H1 (cell line): ENCODE results near the gene MCC. TPM values are rescaled to one million over a fixed set of nuclear protein-coding genes. Genes with fewer than 3 reads are reported as not detected.

ENCODE experiments used
- CTCF ChIA-PET: fragments of 300-600 bp; sonication (Branson Sonifier 250); formaldehyde crosslinking; loops from one replicate; lab custom pipeline; 2021; ENCODE audit not compliant: partially characterized antibody; lab: Charles Lee
- POLR2A ChIA-PET: fragments of 300-600 bp; sonication (Branson Sonifier 250); formaldehyde crosslinking; loops from one replicate; lab custom pipeline; 2021; ENCODE audit warnings: inconsistent platforms; ENCODE audit not compliant: partially characterized antibody; lab: Charles Lee
- DNase-seq, 2 experiments: peaks; one replicate each; pipeline versions ENCODE4 v3.0.0 to v3.0.0-alpha.2; 2010 to 2022; ENCODE audit warnings: low spot score in 2 of 2, low read depth in 1 of 2, mixed read lengths in 1 of 2
- FAIRE-seq: peaks from 2 replicates; lab custom pipeline; 2011; peaks lifted over from hg19 to GRCh38; lab: Jason Lieb, UNC
- H2AFZ ChIP-seq: 2 replicates; pipeline ENCODE4 v1.8.1; 2012; ENCODE audit warnings: low read length, inconsistent platforms
- H2AK5ac ChIP-seq: 2 replicates; pipeline ENCODE4 v1.6.1; 2013; ENCODE audit warnings: low read depth, low read length
- H2BK120ac ChIP-seq: replicated peaks from 2 replicates; pipeline ENCODE3; 2013; ENCODE audit warnings: low read depth, low read length, inconsistent platforms
- H2BK12ac ChIP-seq: 2 replicates; pipeline ENCODE4 v1.6.1; 2013; ENCODE audit warnings: low read depth, low read length
- H2BK15ac ChIP-seq: 2 replicates; pipeline ENCODE4 v1.6.1; 2013; ENCODE audit warnings: low read length
- H2BK20ac ChIP-seq: 2 replicates; pipeline ENCODE4 v1.6.1; 2013; ENCODE audit warnings: low read length
- H2BK5ac ChIP-seq: 2 replicates; pipeline ENCODE4 v1.6.1; 2013; ENCODE audit warnings: low read depth, low read length
- H3K14ac ChIP-seq: 2 replicates; pipeline ENCODE4 v1.6.1; 2013; ENCODE audit warnings: inconsistent platforms; ENCODE audit not compliant: insufficient read length
- H3K18ac ChIP-seq: 2 replicates; pipeline ENCODE4 v1.6.1; 2013; ENCODE audit warnings: low read length; ENCODE audit errors: extremely low read depth
- H3K23ac ChIP-seq: 2 replicates; pipeline ENCODE4 v1.6.1; 2013; ENCODE audit warnings: inconsistent platforms; ENCODE audit not compliant: insufficient read length
- H3K23me2 ChIP-seq: 2 replicates; pipeline ENCODE4 v1.6.1; 2013; ENCODE audit warnings: low read depth, low read length
- H3K27ac ChIP-seq: 2 replicates; pipeline ENCODE4 v1.6.1; 2011; ENCODE audit warnings: low read depth, low read length, inconsistent platforms
- H3K27me3 ChIP-seq, 4 experiments: replicated peaks in 1 of 4; 1 replicate in 1 of 4; 2 replicates in 3 of 4; pipeline versions ENCODE4 v1.6.1 to v1.8.1; 2011 to 2013; ENCODE audit warnings: low read length in 3 of 4, mild to moderate bottlenecking in 3 of 4, inconsistent platforms in 2 of 4, mixed read lengths in 2 of 4, moderate library complexity in 1 of 4; ENCODE audit not compliant: control insufficient read depth in 3 of 4, insufficient read depth in 3 of 4; ENCODE audit errors: extremely low read depth in 1 of 4
- H3K36me3 ChIP-seq, 4 experiments: 2 replicates each; pipeline versions ENCODE4 v1.6.1 to v1.8.1; 2011 to 2013; ENCODE audit warnings: mild to moderate bottlenecking in 4 of 4, low read length in 3 of 4, moderate library complexity in 2 of 4, control low read depth in 1 of 4, inconsistent platforms in 1 of 4; ENCODE audit not compliant: insufficient read depth in 4 of 4, control insufficient read depth in 2 of 4
- H3K4ac ChIP-seq: replicated peaks from 2 replicates; pipeline ENCODE3; 2013; ENCODE audit warnings: low read length, low read depth, mixed read lengths, inconsistent platforms; ENCODE audit not compliant: insufficient read length
- H3K4me1 ChIP-seq, 4 experiments: replicated peaks in 1 of 4; 1 replicate in 1 of 4; 2 replicates in 3 of 4; pipeline versions ENCODE4 v1.6.1 to v1.8.1; 2011 to 2013; ENCODE audit warnings: low read length in 3 of 4, inconsistent platforms in 2 of 4, mixed read lengths in 1 of 4; ENCODE audit not compliant: insufficient read depth in 4 of 4, control insufficient read depth in 3 of 4
- H3K4me2 ChIP-seq, 2 experiments: 2 replicates each; pipeline versions ENCODE4 v1.6.1 to v1.8.1; 2011 to 2013; ENCODE audit warnings: low read depth in 2 of 2, low read length in 2 of 2, control low read depth in 1 of 2, inconsistent platforms in 1 of 2, mild to moderate bottlenecking in 1 of 2; ENCODE audit not compliant: insufficient read depth in 1 of 2
- H3K4me3 ChIP-seq, 4 experiments: fragments of 200-600, 300-600 bp in 1 of 4; sonication (generic), shearing (Covaris generic), sonication (Bioruptor Twin) in 1 of 4; 2 replicates each; pipeline versions ENCODE4 v1.5.1 to v1.8.1; 2011 to 2016; ENCODE audit warnings: low read length in 4 of 4, low read depth in 3 of 4, control low read depth in 2 of 4, inconsistent platforms in 2 of 4, mild to moderate bottlenecking in 2 of 4, mixed read lengths in 1 of 4, moderate library complexity in 1 of 4; ENCODE audit not compliant: insufficient read depth in 2 of 4; ENCODE audit errors: extremely low read depth in 1 of 4
- H3K56ac ChIP-seq: replicated peaks from 2 replicates; pipeline ENCODE3; 2013; ENCODE audit warnings: low read depth, mild to moderate bottlenecking, mixed read lengths, low read length, inconsistent platforms; ENCODE audit not compliant: insufficient read length
- H3K79me1 ChIP-seq: 2 replicates; pipeline ENCODE4 v1.6.1; 2013; ENCODE audit warnings: low read depth, low read length, control low read depth
- H3K79me2 ChIP-seq, 2 experiments: 2 replicates each; pipeline versions ENCODE4 v1.6.1 to v1.8.1; 2012 to 2013; ENCODE audit warnings: low read length in 2 of 2, mild to moderate bottlenecking in 2 of 2, inconsistent platforms in 1 of 2; ENCODE audit not compliant: insufficient read depth in 2 of 2, control insufficient read depth in 1 of 2
- H3K9ac ChIP-seq, 4 experiments: replicated peaks in 1 of 4; 1 replicate in 1 of 4; 2 replicates in 3 of 4; pipeline versions ENCODE4 v1.6.1 to v1.8.1; 2011 to 2013; ENCODE audit warnings: low read depth in 3 of 4, low read length in 3 of 4, control low read depth in 2 of 4, mild to moderate bottlenecking in 2 of 4, moderate library complexity in 2 of 4, inconsistent platforms in 1 of 4; ENCODE audit errors: extremely low read depth in 1 of 4
- H3K9me3 ChIP-seq, 2 experiments: 2 replicates each; pipeline versions ENCODE4 v1.6.1 to v1.8.1; 2012 to 2013; ENCODE audit warnings: mild to moderate bottlenecking in 2 of 2, moderate library complexity in 2 of 2, control low read depth in 1 of 2, inconsistent platforms in 1 of 2, low read depth in 1 of 2, low read length in 1 of 2, mixed read lengths in 1 of 2; ENCODE audit not compliant: insufficient read depth in 2 of 2
- H4K20me1 ChIP-seq, 2 experiments: replicated peaks in 1 of 2; 2 replicates each; pipeline versions ENCODE3 to v1.8.1; 2011 to 2013; ENCODE audit warnings: inconsistent platforms in 2 of 2, low read length in 2 of 2, mild to moderate bottlenecking in 1 of 2; ENCODE audit not compliant: insufficient read depth in 2 of 2, control insufficient read depth in 1 of 2
- H4K5ac ChIP-seq: 2 replicates; pipeline ENCODE4 v1.6.1; 2013; ENCODE audit warnings: low read length, low read depth, mixed read lengths, inconsistent platforms; ENCODE audit not compliant: insufficient read length
- H4K8ac ChIP-seq: 2 replicates; pipeline ENCODE4 v1.8.0; 2013; ENCODE audit warnings: mild to moderate bottlenecking, moderate library complexity, low read length, inconsistent platforms; ENCODE audit not compliant: insufficient read depth; ENCODE audit errors: extremely low read depth
- H4K91ac ChIP-seq: replicated peaks from 2 replicates; pipeline ENCODE3; 2013; ENCODE audit warnings: low read length, mixed read lengths, inconsistent platforms; ENCODE audit not compliant: insufficient read length
- WGBS, 2 experiments: shearing (Covaris generic) in 1 of 2; methylation state at CpG; one replicate each; pipeline versions ENCODE4 v1.1.6 to v1.1.7; 2013 to 2015; ENCODE audit warnings: low lambda C conversion rate in 2 of 2, mixed read lengths in 2 of 2, inconsistent platforms in 1 of 2, low coverage in 1 of 2, missing lambda C conversion rate in 1 of 2; ENCODE audit not compliant: insufficient replicate concordance in 2 of 2, insufficient coverage in 1 of 2, insufficient read length in 1 of 2; ENCODE audit errors: extremely low coverage in 1 of 2, missing lambda C conversion rate in 1 of 2; 5-methylcytosine and 5-hydroxymethylcytosine counted together
- polyA plus RNA-seq, 7 experiments: library from polyadenylated mRNA; depleted of rRNA in 3 of 7; stranded (reverse) in 5 of 7; unstranded in 2 of 7; fragments of >200 nt in 5 of 7; fragments of 200-250 nt in 2 of 7; gene quantifications; 1 replicate in 5 of 7; 2 replicates in 1 of 7; 4 replicates in 1 of 7; pipeline versions ENCODE4 v1.2.1 to v1.2.3, GENCODE V29; 2011 to 2013; ENCODE audit warnings: missing spikeins in 2 of 7, mixed read lengths in 2 of 7
- total RNA-seq: library from RNA; stranded (reverse); fragmentation: NEBNext Ultra II Directional; extraction: Animal tissue kit (Norgen Biotek cat#: 25700); gene quantifications from 2 replicates; pipeline ENCODE4 v1.2.1, GENCODE V29; 2021

The MCC gene
- total and polyA plus RNA-seq, 2 of the 8 experiments (the other 6 are each of a cell fraction or from before 2014, with no cell fraction given), result 2.6 to 18.3 TPM

- no peaks in the 10 kb centered on the region for H4K20me1 ChIP-seq
- no peak overlapping the region for H3K4me2 ChIP-seq
- no peaks in the 10 kb centered on the region for H3K79me2 ChIP-seq
- WGBS, 2 experiments, result 89% methylated on average over 3 of the region's 3 CpGs; no CpG with 5 or more reads in 1 of the 2 experiments
- H4K91ac ChIP-seq, result no peak overlapping the region
- no peak overlapping the region for H3K23ac ChIP-seq
- H3K4ac ChIP-seq, result no peak overlapping the region
- POLR2A ChIA-PET, result no interaction called here
- no peak overlapping the region for H2BK5ac ChIP-seq
- H3K9ac ChIP-seq, result no peak overlapping the region
- H3K4me3 ChIP-seq, result no peak overlapping the region
- FAIRE-seq, result no peak
- H3K9me3 ChIP-seq, result no peaks in the 10 kb centered on the region
- H3K36me3 ChIP-seq, result no peaks in the 10 kb centered on the region
- H2AFZ ChIP-seq, result no peak overlapping the region
- no peaks in the 10 kb centered on the region for H3K27me3 ChIP-seq
- no peak overlapping the region for H2BK12ac ChIP-seq
- H2BK120ac ChIP-seq, result no peak overlapping the region
- no peak overlapping the region for H3K18ac ChIP-seq
- H2AK5ac ChIP-seq, result no peak overlapping the region
- H4K8ac ChIP-seq, result no peak overlapping the region
- no peaks in the 10 kb centered on the region for H3K4me1 ChIP-seq
- no peak for DNase-seq
- CTCF ChIA-PET, result interaction anchor here (0.9 to 1.6 kb wide), 3 partner anchors 12 to 26 kb away, joined by 3 to 5 read pairs (median 4); no protein-coding TSS in a partner anchor
- no peak overlapping the region for H3K27ac ChIP-seq
- H2BK20ac ChIP-seq, result no peak overlapping the region
- no peak overlapping the region for H4K5ac ChIP-seq
- H3K14ac ChIP-seq, result no peak overlapping the region
- H3K56ac ChIP-seq, result no peak overlapping the region
- H3K23me2 ChIP-seq, result no peaks in the 10 kb centered on the region
- H3K79me1 ChIP-seq, result no peaks in the 10 kb centered on the region
- no peak overlapping the region for H2BK15ac ChIP-seq
These were observed 91.2 kb downstream of the MCC start for GRCh38 chr5:113397046-113397445.
